K562 (cell line): Measurements from ENCODE around the gene CDYL. TPM values are rescaled to one million over a fixed set of nuclear protein-coding genes. Genes with fewer than 3 reads are reported as not detected.

ENCODE experiments used
- ATAC-seq: fragments of 200-7000 bp; cut with Tn5 transposase; 3 replicates; pipeline ENCODE4 v1.9.1; 2020; ENCODE audit warnings: moderate library complexity
- BruUV-seq: library from RNA; stranded (reverse); fragments of 400-500 nt; replicated peaks from 2 replicates; lab custom pipeline; 2021; lab: Mats Ljungman, UMichigan
- CTCF ChIA-PET: fragments of 300-600 bp; formaldehyde crosslinking; extraction: SDS; loops from one replicate; lab custom pipeline; 2021; ENCODE audit warnings: low intra/inter-chr PET ratio; lab: Yijun Ruan, JAX
- POLR2A ChIA-PET: fragments of 300-600, 350-650 bp; sonication (Branson Sonifier 250); formaldehyde crosslinking; extraction: SDS; loops from one replicate; lab custom pipeline; 2021; ENCODE audit warnings: antibody characterized with exemption, inconsistent platforms; lab: Yijun Ruan, JAX
- DNase-seq, 4 experiments: peaks; one replicate each; pipeline versions ENCODE4 v3.0.0 to v3.0.0-alpha.2; 2011 to 2018; ENCODE audit warnings: low spot score in 3 of 4, mixed read lengths in 3 of 4; ENCODE audit errors: extremely low read depth in 1 of 4
- FAIRE-seq: peaks from 2 replicates; lab custom pipeline; 2011; peaks lifted over from hg19 to GRCh38; lab: Jason Lieb, UNC
- H2AFZ ChIP-seq: 2 replicates; pipeline ENCODE4 v1.6.0; 2011; ENCODE audit warnings: low read depth, low read length, control low read depth, inconsistent platforms
- H3K27ac ChIP-seq: fragments of 200-600 bp; 3 replicates; pipeline ENCODE4 v1.8.0; 2011; ENCODE audit warnings: low read depth, mild to moderate bottlenecking, control low read depth, inconsistent platforms, low read length, moderate library complexity, mixed read lengths; ENCODE audit errors: extremely low read depth
- H3K27me3 ChIP-seq, 2 experiments: fragments of 300-600 bp in 1 of 2; 2 replicates in 1 of 2; 3 replicates in 1 of 2; pipeline versions ENCODE4 v1.6.0 to v1.8.0; 2011; ENCODE audit warnings: inconsistent platforms in 2 of 2, low read length in 2 of 2, mild to moderate bottlenecking in 1 of 2, mixed read lengths in 1 of 2, moderate library complexity in 1 of 2; ENCODE audit not compliant: control insufficient read depth in 2 of 2, insufficient read depth in 2 of 2
- H3K36me3 ChIP-seq: fragments of 300-600 bp; 3 replicates; pipeline ENCODE4 v1.8.0; 2011; ENCODE audit warnings: mild to moderate bottlenecking, low read length, inconsistent platforms; ENCODE audit not compliant: control insufficient read depth, insufficient read depth
- H3K4me1 ChIP-seq, 2 experiments: fragments of 200-600 bp in 1 of 2; replicated peaks in 1 of 2; 2 replicates in 1 of 2; 3 replicates in 1 of 2; pipeline versions ENCODE4 v1.5.1 to v1.8.0; 2011; ENCODE audit warnings: inconsistent platforms in 2 of 2, low read length in 2 of 2, mild to moderate bottlenecking in 1 of 2, mixed read lengths in 1 of 2, moderate library complexity in 1 of 2; ENCODE audit not compliant: control insufficient read depth in 2 of 2, insufficient read depth in 2 of 2
- H3K4me2 ChIP-seq: 2 replicates; pipeline ENCODE4 v1.6.1; 2011; ENCODE audit warnings: low read length, control low read depth, inconsistent platforms, mixed read lengths; ENCODE audit not compliant: insufficient read depth
- H3K4me3 ChIP-seq: fragments of 200-600 bp; sonication (generic), shearing (Covaris generic); 2 replicates; pipeline ENCODE4 v1.5.1; 2016; ENCODE audit warnings: control low read depth, inconsistent platforms
- H3K79me2 ChIP-seq: fragments of 200-600 bp; 3 replicates; pipeline ENCODE4 v1.8.0; 2011; ENCODE audit warnings: low read length, inconsistent platforms; ENCODE audit not compliant: control insufficient read depth, insufficient read depth
- H3K9ac ChIP-seq, 2 experiments: 2 replicates each; pipeline versions ENCODE4 v1.6.0 to v1.6.1; 2011; ENCODE audit warnings: low read depth in 2 of 2, low read length in 2 of 2, control low read depth in 1 of 2, inconsistent platforms in 1 of 2, mild to moderate bottlenecking in 1 of 2, mixed read lengths in 1 of 2; ENCODE audit not compliant: insufficient read depth in 1 of 2
- H3K9me1 ChIP-seq: one replicate; pipeline ENCODE4 v1.6.0; 2011; ENCODE audit warnings: inconsistent platforms, mild to moderate bottlenecking, low read length, moderate library complexity; ENCODE audit not compliant: control insufficient read depth, insufficient read depth
- H3K9me3 ChIP-seq: replicated peaks from 2 replicates; pipeline ENCODE4 v1.5.1; 2011; ENCODE audit warnings: low read depth, low read length, inconsistent platforms; ENCODE audit not compliant: control insufficient read depth, insufficient read depth
- H4K20me1 ChIP-seq: replicated peaks from 2 replicates; pipeline ENCODE4 v1.6.1; 2011; ENCODE audit warnings: low read length, inconsistent platforms, mixed read lengths; ENCODE audit not compliant: control insufficient read depth, insufficient read depth
- MED1 ChIP-seq: sonication (generic); formaldehyde crosslinking; IDR thresholded peaks from 2 replicates; pipeline ENCODE4 v1.8.1; 2023; ENCODE audit warnings: missing genetic modification reagents, borderline replicate concordance
- POLR2B ChIP-seq: fragments of 450-650 bp; IDR thresholded peaks from 2 replicates; pipeline ENCODE4 v1.6.1; 2018; ENCODE audit warnings: low read depth; ENCODE audit not compliant: partially characterized antibody
- POLR3A ChIP-seq: IDR thresholded peaks from 2 replicates; pipeline ENCODE4 v1.6.1; 2011; ENCODE audit warnings: borderline replicate concordance, mild to moderate bottlenecking, moderate library complexity; ENCODE audit not compliant: insufficient read length, insufficient read depth; ENCODE audit errors: extremely low read depth
- SAFB2 ChIP-seq: fragments of 200-400 bp; formaldehyde crosslinking; IDR thresholded peaks from 2 replicates; pipeline ENCODE4 v1.6.1; 2018; ENCODE audit warnings: borderline replicate concordance, low read length, low read depth, moderate library complexity; ENCODE audit not compliant: severe bottlenecking
- WGBS: fragments of 100-300 bp; shearing (Covaris generic); methylation state at CpG from one replicate; pipeline ENCODE4 v1.1.6; 2016; ENCODE audit warnings: low coverage, mixed read lengths; ENCODE audit not compliant: insufficient coverage; ENCODE audit errors: missing lambda C conversion rate; 5-methylcytosine and 5-hydroxymethylcytosine counted together
- in situ Hi-C: fragments of 300-500 bp; cut with MboI; formaldehyde crosslinking; loops from 4 replicates; pipeline ENCODE4 v1.15.0; 2018; ENCODE audit warnings: inconsistent platforms, mixed read lengths
- intact Hi-C: fragments of 100-400 bp; cut with micrococcal nuclease; formaldehyde crosslinking; loops from 2 replicates; pipeline ENCODE4 v1.14.2; 2022
- polyA plus RNA-seq, 8 experiments: library from polyadenylated mRNA; depleted of rRNA in 4 of 8; stranded (reverse) in 5 of 8; unstranded in 3 of 8; fragments of >200 nt; fragmentation: Nextera tagmentation in 2 of 8; fragmentation: Illumina TruSeq in 1 of 8; extraction: Ambion mirVana in 2 of 8; extraction: Trizol in 1 of 8; gene quantifications; 2 replicates each; pipeline versions ENCODE4 v1.2.1 to v1.2.3, GENCODE V29; 2011 to 2014; ENCODE audit warnings: inconsistent platforms in 1 of 8, missing spikeins in 1 of 8
- total RNA-seq, 7 experiments: library from RNA; depleted of rRNA in 6 of 7; stranded (reverse); fragments of >200 nt in 6 of 7; fragmentation: Illumina TruSeq in 2 of 7; extraction: Trizol in 2 of 7; gene quantifications; 2 replicates each; pipeline versions ENCODE4 v1.2.1 to v1.2.3, GENCODE V29; 2011 to 2021; ENCODE audit warnings: low replicate concordance in 1 of 7
- TF ChIP-seq, protein P1 (sequence below), 2 experiments: fragments of 450-650 bp in 1 of 2; sonication (generic) in 1 of 2; formaldehyde crosslinking in 1 of 2; IDR thresholded peaks; 2 replicates each; pipeline versions ENCODE4 v1.7.1 to v1.9.0; 2016 to 2022; ENCODE audit warnings: inconsistent platforms in 1 of 2, mild to moderate bottlenecking in 1 of 2, missing genetic modification reagents in 1 of 2
- TF ChIP-seq, protein P2 (sequence below): sonication (generic); formaldehyde crosslinking; IDR thresholded peaks from 2 replicates; pipeline ENCODE4 v1.8.0; 2022; ENCODE audit warnings: missing genetic modification reagents, mild to moderate bottlenecking, borderline replicate concordance
- TF ChIP-seq, protein P3 (sequence below): fragments of 250-450 bp; sonication (Bioruptor Pico); IDR thresholded peaks from 2 replicates; pipeline ENCODE4 v1.4.0; 2020; ENCODE audit warnings: borderline replicate concordance
- TF ChIP-seq, protein P4 (sequence below): fragments of 250-450 bp; sonication (Bioruptor Pico); IDR thresholded peaks from 2 replicates; pipeline ENCODE4 v1.5.0; 2020; ENCODE audit warnings: mild to moderate bottlenecking

The CDYL gene
- total and polyA plus RNA-seq, 9 of the 15 experiments (the other 6 are each of a cell fraction or from before 2014, with no cell fraction given) = 8.1 to 45.8 (median 40.8) TPM

DNA sequence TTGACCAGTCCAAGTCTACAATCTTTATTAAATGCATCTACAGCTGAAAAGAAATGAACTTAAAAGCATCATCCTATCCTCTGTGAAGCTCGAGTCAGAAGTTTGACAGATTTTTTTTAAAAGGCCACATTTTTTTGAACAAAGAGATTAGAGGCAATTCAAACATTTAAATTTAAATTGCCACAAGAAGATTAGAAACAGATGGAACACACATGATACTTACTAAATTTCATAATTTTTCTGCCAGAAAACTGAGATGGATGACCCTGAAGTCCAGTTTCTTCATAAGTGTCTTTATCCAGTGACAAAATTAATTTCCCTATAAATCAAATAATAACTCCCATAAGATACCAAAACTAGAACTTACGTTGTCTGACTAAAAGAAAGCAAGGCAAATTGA is 223.4 kb downstream of the CDYL start:
- Histone ChIP-seq H3K4me1 (peaks cover 3 to 15% of the 10 kb centered on the region in 2 experiments; a peak in 4 of 5 replicates), H3K9me3 (no peaks in the 10 kb centered on the region), H3K36me3 (peaks cover 45% of the 10 kb centered on the region; the same call in 2 of the 3 replicates), H3K4me2 (no peak overlapping the region), H3K27me3 (no peaks in the 10 kb centered on the region), H3K9ac (no peak overlapping the region), H4K20me1 (no peaks in the 10 kb centered on the region), H3K79me2 (peaks cover 8% of the 10 kb centered on the region; the same call in 1 of the 3 replicates), H2AFZ (no peak overlapping the region), H3K4me3 (no peak overlapping the region), H3K9me1 (no peaks in the 10 kb centered on the region), H3K27ac (no peak overlapping the region)
- WGBS = 82% methylated on average over 2 of the region's 2 CpGs
- in situ Hi-C loops = no loop called here
- DNase-seq (no peak), ATAC-seq (no peak), FAIRE-seq (no peak)
- CTCF ChIA-PET = no interaction called here
- BruUV-seq = no TSS peak
- intact Hi-C loops = no loop called here
- POLR2A ChIA-PET = no interaction called here
- no peak for TF ChIP-seq POLR3A
- TF ChIP-seq, protein P1, sequence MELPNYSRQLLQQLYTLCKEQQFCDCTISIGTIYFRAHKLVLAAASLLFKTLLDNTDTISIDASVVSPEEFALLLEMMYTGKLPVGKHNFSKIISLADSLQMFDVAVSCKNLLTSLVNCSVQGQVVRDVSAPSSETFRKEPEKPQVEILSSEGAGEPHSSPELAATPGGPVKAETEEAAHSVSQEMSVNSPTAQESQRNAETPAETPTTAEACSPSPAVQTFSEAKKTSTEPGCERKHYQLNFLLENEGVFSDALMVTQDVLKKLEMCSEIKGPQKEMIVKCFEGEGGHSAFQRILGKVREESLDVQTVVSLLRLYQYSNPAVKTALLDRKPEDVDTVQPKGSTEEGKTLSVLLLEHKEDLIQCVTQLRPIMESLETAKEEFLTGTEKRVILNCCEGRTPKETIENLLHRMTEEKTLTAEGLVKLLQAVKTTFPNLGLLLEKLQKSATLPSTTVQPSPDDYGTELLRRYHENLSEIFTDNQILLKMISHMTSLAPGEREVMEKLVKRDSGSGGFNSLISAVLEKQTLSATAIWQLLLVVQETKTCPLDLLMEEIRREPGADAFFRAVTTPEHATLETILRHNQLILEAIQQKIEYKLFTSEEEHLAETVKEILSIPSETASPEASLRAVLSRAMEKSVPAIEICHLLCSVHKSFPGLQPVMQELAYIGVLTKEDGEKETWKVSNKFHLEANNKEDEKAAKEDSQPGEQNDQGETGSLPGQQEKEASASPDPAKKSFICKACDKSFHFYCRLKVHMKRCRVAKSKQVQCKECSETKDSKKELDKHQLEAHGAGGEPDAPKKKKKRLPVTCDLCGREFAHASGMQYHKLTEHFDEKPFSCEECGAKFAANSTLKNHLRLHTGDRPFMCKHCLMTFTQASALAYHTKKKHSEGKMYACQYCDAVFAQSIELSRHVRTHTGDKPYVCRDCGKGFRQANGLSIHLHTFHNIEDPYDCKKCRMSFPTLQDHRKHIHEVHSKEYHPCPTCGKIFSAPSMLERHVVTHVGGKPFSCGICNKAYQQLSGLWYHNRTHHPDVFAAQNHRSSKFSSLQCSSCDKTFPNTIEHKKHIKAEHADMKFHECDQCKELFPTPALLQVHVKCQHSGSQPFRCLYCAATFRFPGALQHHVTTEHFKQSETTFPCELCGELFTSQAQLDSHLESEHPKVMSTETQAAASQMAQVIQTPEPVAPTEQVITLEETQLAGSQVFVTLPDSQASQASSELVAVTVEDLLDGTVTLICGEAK (IDR thresholded peaks at IDR 0.05) = no peak
- TF ChIP-seq, protein P1 (CRISPR knock-in tag; IDR thresholded peaks at IDR 0.05) = no peak
- TF ChIP-seq, protein P2, sequence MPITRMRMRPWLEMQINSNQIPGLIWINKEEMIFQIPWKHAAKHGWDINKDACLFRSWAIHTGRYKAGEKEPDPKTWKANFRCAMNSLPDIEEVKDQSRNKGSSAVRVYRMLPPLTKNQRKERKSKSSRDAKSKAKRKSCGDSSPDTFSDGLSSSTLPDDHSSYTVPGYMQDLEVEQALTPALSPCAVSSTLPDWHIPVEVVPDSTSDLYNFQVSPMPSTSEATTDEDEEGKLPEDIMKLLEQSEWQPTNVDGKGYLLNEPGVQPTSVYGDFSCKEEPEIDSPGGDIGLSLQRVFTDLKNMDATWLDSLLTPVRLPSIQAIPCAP (CRISPR knock-in tag) = no peak
- no peak for TF ChIP-seq MED1 (CRISPR knock-in tag)
- no peak for TF ChIP-seq POLR2B
- TF ChIP-seq, protein P3, sequence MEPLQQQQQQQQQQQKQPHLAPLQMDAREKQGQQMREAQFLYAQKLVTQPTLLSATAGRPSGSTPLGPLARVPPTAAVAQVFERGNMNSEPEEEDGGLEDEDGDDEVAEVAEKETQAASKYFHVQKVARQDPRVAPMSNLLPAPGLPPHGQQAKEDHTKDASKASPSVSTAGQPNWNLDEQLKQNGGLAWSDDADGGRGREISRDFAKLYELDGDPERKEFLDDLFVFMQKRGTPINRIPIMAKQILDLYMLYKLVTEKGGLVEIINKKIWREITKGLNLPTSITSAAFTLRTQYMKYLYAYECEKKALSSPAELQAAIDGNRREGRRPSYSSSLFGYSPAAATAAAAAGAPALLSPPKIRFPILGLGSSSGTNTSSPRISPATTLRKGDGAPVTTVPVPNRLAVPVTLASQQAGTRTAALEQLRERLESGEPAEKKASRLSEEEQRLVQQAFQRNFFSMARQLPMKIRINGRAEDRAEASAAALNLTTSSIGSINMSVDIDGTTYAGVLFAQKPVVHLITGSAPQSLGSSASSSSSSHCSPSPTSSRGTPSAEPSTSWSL (CRISPR knock-in tag) = no peak
- TF ChIP-seq SAFB2 = no peak
- TF ChIP-seq, protein P4, sequence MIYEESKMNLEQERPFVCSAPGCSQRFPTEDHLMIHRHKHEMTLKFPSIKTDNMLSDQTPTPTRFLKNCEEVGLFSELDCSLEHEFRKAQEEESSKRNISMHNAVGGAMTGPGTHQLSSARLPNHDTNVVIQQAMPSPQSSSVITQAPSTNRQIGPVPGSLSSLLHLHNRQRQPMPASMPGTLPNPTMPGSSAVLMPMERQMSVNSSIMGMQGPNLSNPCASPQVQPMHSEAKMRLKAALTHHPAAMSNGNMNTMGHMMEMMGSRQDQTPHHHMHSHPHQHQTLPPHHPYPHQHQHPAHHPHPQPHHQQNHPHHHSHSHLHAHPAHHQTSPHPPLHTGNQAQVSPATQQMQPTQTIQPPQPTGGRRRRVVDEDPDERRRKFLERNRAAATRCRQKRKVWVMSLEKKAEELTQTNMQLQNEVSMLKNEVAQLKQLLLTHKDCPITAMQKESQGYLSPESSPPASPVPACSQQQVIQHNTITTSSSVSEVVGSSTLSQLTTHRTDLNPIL (CRISPR knock-in tag) = no peak
